Non-pigmented ciliary epithelial cell (primary cell): Measurements from ENCODE around the gene TMEM132C.

Experiments used
- DNase-seq: peaks from one replicate; pipeline ENCODE4 v3.0.0-alpha.2; 2010; ENCODE audit warnings: low read depth

The TMEM132C gene

DNA sequence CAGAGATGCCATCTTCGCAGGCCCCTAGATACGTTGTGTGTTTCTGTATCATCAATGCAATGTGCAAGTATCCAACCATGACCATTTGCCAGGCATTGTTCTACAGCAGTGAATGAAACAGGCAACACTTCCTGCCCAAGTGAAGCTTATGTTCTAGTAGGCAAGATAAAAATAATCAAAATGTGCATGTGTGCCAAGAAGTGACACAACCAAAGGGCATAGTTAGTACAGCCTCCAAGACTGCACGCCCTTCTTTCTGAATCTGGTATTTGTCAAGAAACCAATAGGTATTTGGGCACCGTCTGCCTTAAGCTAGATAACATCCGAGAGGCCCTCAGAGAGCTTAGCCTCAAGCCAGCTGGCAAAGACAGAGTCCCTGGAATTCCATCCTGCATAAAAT, 152.0 kb downstream of the TMEM132C start:
- DNase-seq: no peak

DNA sequence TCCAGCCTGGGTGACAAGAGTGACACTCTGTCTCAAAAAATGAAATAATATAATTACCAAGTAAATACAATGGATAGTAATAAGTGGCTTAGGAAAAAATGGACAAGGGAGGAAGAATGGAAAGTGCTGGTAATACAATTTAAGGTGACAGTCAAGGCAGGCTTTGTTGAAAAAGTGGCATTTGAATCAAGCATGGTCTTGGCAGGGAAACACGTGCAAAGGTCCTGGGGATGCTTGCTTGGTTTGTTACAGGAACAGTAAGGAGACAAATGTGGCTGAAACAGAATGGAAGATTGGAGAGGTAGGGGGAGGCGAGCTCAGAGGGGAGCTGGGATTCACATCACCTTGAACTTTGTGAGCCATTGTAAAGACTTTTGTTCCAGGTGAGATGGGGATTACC, 153.2 kb downstream of the TMEM132C start:
- no peak for DNase-seq

DNA sequence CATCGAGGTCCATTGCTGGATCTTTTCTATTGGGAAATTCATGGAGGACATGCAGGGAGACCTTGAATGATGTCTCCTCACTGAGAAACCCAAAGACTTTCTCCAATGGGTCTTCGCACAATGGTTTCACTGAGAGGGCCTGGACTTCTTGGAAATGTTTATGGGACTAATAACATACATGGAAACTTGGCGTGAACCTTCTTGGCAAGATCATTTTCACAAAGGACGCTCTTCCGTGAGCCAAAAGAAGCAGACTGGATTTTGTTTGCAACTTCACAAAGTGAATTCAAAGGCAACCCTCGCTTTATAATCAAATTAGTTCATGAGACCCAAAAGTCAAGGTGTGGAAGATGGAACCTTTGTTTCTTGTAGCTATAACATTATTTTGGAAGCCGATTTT, 154.4 kb downstream of the TMEM132C start:
- no peak for DNase-seq

DNA sequence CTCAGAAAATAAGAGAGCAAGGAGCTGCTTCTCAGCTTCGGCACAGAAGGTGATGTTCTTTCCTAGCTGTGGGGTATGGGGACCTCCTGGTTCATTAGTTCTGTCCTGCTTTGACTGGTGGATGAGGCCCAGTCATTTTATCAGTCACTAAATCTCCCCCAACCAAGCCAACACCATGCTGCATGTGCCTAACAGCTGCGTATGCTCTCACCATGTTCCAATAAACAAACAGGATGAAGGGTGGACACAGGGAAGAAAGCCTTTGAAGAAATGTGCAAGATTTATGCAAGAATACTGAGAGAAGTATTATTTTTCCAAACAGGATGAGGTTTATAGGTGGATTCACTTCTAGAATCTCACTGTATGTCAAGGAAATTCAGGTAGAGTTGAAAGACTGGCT, 156.2 kb downstream of the TMEM132C start:
- DNase-seq: no peak

DNA sequence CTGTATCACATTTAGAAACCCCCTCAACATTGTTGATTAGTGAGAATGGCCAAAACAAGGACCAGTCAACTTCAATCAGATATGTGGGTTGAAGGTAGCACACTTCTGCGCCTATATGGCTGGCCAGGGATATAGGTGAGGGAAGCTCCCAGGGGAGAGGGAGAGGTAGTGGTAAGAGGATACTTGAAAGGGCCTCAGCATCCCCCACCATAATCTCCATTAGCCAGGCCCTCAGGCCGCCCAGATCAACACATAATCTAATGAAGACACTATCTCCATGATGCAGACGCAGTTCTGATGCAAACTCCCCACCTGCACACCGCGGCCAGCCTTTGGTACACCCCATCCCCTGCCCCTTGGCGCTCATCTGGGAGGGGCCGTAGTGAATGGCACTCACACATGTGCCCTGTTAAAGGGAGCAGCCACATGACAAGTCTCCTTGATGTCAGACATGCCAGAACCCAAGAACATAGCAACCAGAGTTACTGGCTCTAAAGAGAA, 158.0 kb downstream of the TMEM132C start:
- DNase-seq: no peak

DNA sequence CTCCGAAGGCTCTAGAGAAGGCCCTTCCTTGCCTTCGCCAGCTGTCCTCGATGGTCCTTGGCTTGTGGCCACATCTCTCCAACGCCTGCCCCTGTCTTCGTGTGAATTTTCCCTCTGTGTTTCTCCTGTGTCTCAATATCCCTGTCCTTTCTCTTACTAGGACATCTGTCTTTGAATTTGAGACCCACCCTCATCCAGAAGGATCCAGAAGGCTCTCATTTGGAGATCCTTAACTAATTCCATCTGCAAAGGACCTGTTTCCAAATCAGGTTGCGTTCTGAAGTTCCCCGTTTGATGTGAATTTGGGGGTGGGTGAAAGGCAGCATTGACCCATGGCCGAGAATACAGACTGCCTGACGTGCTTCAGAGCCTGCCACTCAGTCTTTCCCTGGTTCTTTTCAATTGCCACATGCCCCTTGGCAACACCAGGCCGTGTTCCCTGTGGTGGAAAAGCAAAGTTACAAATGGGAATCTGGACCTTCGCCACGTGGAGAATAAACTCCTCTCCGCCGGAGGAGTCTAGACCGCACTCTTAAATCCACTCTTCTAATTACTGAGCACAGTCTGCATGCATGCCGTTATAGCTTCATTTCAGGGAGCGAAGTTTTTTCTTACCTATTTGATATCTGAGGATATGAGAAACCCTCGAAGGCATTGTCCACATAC, 158.8 kb downstream of the TMEM132C start:
- DNase-seq: no peak

DNA sequence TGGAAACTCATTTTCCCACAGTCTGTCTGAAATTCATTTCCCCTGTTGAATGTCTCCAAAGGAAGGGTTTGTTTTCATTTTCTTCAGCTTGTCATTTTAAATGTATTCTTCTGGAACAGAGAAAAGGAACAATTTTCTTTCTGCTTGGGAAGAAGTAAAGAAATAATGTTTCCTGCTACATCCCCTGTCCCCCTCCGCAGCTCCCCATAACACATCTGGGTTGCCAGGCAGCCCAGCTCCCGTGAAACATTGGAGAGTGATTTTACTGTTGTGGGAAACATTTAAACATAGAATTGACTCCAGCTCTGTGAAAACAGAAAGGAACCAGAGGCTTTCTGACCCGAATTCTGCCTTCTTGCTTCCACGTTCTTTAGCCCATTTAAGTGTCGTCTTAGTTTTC, 159.5 kb downstream of the TMEM132C start:
- no peak for DNase-seq

DNA sequence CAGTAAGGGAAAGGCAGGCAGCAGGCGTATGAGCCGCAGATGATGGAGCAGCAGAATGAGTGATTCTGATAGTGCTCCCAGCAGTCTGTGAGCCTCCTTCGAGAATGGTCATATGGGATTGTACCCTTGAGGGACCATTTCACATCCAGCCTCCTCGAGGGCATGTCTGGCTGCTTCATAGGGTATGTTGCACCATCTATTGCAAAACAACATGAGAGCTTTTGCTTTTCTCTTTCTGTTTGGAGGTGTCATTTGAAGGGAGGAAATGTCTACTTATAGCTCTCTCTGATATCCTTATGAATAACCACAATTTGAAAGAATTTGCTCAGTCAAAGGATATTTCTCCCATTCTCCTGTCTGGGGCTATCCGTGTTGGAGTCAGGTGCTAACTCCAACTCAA, 172.8 kb downstream of the TMEM132C start:
- DNase-seq: no peak

DNA sequence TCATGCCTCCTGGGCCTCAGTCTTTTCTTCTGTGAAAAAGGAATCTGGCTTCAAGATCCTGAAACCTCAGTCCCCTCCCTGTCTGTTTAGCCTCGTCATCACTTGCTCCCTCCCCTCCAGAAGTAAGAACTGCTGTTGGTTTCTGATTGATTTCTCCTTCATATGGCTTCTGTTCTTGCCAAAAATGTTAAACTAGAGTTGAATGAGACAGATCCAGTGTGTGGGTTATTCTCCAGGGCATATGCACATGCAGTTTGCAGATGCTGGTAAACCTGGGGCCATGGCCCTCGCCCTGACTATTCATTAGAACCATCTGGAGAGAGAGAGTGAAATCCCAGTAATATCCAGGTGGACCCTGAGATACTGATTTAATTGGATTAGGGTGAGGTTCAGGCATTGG, 175.1 kb downstream of the TMEM132C start:
- DNase-seq: no peak

DNA sequence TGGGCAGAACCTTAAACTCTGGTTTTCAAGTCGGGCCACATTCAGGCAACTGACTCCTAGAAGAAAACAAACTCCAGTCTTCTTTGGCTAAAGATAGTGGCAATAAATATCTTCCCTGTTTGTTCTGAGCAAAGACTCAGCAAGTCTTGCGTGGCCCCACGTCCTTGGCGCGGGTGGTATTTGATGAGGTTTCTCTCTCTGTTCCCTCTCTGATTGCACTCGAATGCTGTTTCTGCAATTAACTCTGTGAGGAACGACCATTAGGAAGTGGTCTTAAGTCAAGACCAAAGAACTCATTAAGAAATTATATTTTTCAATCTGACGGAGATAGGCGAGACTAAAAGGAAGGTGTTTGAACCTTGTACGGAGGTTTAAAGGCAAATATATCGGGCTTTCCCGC, 177.6 kb downstream of the TMEM132C start:
- no peak for DNase-seq

DNA sequence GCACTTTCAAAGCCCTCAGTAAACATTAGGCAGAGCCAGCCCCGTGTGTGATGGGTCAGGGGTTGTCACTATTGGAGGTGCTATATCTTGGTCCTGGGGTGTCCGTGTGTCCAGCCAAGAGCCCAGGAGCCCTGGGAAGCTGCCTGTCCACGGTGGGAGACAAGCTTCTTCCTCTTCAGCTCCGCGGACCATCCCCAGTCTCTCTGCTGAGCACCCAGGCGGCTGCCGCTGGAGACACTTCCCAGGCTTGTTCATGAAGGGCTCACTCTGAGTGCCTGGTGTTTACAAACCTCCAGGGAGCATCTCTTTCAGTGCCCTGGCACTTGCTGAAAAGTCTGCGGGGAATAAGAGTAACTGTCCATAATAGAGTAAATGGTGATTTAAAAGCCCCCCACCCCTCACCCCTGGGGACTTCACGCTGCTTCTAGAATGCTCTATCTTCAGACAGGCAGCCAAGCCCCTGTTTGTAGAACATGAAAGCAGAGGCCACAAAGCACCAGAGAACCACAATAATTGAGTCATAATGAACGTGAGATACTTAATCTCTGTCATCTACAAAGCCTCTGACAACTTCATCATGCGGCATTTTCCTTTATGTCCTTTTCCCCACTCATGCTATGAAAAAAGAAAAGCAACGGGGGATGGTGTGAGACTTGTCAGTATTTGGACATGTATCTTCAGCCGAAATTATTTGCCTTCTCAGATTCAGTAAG, 178.6 kb downstream of the TMEM132C start:
- DNase-seq: no peak

DNA sequence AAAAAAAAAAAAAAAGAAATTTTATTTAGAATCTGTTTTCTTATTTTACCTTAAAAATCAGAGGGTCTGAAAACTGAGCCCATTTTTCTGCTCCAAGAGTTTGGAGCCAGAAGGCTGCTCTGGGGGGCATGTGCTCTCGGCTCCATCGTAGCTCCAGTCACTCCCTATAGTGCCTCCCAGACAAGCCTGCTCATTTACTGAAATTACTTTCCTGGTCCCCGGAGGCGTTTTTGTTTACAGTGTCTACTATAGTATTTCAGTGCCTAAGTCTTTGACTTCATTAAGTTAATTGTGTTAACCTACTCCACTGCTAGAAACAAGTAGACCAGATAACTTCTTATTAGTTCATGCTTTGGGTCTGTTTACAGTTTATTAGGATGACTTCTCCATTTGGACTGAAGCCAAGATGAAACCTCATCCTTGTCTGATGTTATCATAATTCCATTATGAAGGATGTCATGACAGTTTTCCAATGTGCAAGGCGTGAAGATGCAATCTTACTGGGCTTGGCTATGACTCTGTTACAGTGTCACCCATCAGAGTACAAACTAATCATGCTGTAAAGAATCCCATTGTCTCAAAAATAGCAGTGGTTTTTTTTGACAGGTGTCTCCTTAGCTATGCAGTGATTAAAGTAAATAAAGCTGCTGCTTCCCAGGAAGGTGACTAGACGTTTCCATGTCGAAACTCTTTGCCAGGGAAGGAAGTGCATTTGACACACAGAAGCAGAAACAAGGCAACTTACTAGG, 182.3 kb downstream of the TMEM132C start:
- DNase-seq: no peak

DNA sequence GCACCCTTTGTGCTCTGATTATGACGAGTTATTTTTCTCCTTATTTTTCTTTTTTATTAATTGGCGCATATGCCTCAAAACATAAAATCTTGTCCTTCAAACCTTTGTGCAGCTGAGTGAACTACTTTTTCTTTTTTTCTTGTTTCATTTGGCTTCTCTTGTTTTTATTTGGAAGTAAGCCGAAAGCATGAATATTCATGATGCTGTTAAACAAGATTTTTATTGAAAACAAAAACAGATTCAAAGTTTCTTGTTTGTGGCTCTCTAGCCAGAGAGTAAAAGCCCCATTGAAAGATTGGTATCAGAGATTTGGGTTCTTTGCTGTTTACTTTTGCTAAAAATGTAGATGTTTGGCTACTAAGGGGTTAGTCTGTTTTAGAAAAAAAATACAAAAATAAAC, 183.8 kb downstream of the TMEM132C start:
- DNase-seq: no peak

DNA sequence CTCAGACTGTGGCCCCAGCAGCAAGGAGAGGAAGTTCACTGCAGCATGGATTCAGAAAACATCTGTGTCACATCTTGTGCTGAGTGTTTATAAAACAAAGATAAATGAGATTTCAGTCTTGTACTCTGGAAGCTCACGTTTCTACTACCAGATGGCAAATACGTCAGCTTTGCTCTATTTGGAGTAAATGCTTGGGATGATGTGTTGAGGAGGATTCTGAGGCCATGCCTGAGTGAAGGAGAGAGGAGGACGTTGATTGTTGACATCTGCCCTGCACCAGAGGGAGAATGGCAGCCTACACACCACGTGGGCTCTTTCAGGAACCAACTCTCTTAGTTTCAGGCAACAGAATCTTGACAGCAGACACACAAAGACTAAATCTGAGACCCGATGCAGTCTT, 188.9 kb downstream of the TMEM132C start:
- DNase-seq: no peak

DNA sequence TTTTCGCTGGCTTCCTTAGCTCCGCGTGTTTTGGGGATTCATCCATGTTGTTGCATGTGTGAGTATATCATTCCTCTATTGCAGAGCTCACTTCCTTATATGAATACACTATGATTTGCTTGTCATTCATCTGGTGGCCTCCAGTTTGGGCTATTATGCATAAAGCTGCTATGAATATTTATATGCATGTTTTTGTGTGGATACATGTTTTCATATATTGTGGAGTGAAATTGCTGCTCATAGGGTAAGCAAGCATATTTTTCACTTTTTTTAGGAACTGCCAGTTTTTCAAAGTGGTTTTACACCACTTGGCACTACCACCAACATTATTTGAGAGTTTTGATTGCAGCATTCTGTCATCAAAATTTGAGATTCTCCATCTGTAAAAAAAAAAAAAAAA, 190.0 kb downstream of the TMEM132C start:
- DNase-seq: no peak

DNA sequence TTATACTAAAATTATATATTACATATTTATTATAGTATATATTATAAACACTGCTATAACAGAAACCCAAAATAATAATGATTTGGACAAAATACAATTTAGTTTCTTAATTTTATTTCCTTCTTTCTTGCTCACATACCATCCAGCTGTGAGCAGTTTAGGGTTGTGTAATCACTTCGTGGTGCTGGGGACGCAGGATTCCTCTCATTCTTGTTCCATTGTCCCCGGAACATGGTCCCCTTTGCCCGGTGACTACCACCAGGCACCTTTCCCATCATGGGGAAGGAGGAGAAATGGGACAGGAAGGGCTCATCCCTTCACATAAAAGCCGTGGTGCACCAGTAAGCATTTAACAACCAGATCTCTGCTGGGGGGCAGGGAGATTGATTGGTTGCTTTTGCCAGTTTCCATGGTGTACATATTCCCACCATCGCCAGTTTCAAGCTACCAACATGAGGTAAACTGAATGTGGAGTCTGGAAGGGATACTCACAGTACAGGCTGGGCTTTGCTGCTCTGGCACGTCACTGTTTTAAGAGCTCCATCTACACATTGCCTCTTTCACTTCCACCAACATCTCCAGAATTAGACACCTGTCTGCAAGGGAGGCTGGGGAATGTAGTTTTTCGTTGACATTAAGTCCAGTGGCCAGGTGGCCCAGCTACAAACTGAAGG, 191.5 kb downstream of the TMEM132C start:
- no peak for DNase-seq

DNA sequence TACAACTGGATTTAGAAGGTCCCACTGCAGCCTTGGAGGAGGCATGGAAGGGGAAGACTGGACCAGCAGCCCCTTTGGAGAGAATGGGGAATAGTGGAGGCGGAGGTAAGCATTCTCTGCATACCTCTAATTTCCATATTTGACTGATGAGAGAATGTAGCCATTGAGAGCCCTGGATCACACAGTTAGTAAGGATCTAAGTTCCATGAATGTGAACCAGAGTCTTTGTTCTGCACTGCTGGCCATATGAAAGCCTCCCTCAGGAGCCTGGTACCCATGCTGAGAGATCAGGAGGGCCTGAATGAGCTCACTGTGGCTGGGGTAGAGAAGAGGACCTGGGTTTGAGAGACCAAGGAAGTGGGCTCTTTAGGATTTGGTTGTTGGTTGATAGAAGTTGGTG, 192.1 kb downstream of the TMEM132C start:
- no peak for DNase-seq

DNA sequence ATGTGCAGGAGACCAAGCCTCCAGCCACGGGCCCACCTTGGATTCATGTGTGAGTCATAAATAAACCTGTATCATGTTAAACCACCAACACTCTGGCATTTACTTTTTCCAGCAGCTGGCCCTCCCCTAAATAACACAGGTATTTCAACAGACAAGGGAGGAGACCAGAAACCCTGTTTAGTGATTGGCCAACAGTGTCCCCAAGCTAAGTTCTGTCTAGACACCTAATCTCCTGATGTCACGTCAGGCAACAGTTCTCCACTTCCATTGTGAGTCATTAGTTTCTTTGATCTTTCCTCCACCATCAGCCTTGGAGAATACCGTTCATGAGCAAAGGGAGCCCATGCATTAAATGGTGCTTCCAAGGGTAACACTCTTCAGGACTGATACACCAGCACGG, 196.9 kb downstream of the TMEM132C start:
- DNase-seq: no peak

DNA sequence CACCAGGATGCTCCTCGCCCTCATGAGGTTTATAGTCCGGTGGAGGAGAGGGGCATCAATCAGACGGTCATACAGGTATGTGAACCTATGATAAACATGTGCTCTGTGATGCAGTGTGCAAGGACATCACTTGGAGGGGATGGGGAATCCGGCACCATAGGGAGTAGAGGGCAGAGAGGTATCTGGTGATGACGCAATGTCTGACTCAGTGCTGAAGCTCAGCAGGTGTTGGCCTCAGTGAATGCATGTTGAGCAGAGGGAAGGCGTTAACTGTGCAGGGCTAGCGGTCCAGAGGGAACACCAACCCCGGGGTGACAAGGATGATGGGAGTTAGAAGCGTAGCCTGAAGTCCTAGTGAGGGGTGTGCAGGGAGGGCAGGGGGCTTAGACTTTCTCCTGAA, 200.9 kb downstream of the TMEM132C start:
- DNase-seq: no peak

DNA sequence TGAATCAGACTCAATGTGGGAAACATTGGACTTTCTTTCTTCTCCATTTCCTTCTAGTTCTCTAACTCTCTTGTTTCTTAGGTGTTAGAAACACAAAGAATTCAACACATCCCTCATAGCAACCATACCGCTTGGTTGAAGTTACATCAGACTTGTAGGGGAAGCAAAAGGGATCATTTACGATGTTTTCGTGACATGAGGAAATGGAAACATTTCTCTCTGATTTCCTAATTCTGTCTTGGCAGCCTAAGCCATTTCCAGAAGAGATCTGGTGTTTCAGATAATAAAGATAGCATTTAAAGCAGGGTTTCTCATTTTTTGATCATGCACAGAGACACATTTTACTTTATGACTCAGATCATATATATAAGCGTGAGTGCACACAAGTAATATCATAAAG, 202.0 kb downstream of the TMEM132C start:
- DNase-seq: no peak

DNA sequence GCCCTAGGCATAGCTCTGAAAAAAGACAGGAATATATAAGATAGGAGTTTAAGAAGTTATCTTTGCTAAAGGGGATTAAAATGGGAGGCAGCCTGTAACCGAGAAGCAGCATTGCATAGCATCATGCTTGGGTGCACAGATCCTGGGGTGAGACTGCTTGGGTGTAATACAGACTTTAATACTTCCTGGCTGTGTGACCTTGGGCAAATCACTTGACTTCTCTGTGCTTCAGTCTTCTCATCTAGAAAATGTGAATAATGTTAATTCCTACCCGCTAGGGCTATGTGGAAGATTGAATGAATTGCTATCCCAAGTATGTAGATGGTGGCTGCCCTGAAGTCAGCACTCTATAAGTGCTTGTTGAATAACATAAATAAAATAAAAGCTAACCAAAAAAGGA, 204.5 kb downstream of the TMEM132C start:
- no peak for DNase-seq

DNA sequence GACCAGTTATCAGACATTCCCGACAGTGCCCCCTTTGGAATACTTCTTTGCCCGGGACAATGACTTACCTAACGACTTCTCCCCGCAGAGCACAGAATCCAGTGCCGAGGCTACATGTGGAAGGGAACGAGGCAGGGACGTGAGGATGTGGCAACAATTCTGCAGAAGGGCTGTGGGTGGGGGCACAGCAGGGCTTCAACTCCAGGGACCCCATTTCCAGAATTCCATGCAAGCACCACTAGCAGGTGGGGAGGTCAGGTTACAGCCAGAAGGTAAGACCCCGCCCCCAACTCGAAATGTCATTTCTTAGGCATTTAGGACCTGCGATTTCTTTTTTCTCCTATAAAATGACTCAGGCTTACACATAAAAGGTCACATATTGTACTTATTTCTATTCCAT, 207.9 kb downstream of the TMEM132C start:
- no peak for DNase-seq

DNA sequence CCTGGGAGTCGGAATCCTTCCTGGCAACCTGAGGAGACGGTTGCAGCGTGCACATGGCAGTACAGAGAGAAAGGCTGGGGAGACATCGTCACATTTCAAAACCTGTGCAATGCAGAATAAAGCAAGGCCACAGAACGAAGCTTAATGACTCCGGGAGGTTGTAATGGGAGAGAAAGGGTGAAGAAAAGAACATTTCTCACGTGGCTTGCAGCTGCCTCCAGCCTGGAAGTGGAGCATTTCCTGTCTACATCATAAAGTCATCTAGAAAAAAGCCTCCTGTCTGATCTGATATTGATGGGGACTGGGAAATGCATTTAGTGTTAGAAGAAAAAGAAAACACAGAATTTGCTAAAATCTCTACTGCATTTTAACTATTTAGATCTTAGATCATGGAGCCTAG, 209.3 kb downstream of the TMEM132C start:
- DNase-seq: no peak
